GM12875 (cell line): ENCODE results near the gene TCEAL3.

ENCODE experiments used
- H3K4me3 ChIP-seq: one replicate; pipeline ENCODE4 v1.5.1; 2011; ENCODE audit warnings: low read depth, low read length, control low read depth
- CTCF ChIP-seq: IDR thresholded peaks from 2 replicates; pipeline ENCODE4 v1.5.1; 2011; ENCODE audit warnings: low read depth, mild to moderate bottlenecking, control low read depth, inconsistent platforms, low read length, moderate library complexity, borderline replicate concordance; ENCODE audit not compliant: insufficient read depth

TCEAL3 gene

DNA sequence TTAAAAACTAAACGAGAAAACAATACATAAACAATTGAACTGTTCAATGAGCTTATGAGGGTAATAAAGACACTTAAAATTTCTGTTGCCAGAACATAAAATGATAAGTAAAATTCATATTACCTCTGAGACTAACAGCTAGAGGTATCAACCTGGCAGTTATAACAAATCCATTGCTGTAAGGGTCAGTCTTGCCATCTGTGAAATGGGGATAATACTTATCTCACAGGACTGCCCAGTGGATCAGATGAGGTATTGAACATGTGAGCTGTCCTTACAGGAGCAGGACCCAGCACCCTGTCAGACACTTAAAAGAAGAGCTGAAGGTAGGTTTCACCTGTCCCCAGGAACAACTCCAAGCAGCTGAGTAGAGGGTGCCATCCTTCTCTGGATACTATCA lies 2.5 kb downstream of the TCEAL3 start:
- H3K4me3 ChIP-seq: no peak overlapping the region
- TF ChIP-seq CTCF: no peak

DNA sequence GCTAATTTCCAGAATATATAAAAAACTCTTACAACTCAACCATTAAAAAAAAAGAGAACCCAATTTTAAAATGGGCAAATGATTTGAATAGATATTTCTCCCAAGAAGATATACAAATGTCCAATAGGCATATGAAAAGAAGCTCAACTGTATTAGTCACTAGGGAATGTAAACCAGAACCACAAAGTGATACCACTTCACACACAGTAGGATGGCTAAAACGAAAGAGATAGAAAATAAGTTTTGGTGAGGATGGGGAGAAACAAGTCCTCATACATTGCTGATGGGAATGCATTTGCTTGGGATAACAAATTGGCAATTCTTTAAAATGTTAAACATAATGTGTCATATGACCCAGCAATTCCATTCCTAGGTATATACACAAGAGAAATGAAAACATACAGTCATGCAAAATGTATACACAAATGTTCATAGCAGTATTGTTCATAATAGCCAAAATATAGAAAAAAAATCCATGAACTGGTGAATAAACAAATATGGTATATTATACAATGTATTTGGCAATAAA lies 5.7 kb downstream of the TCEAL3 start:
- H3K4me3 ChIP-seq: no peak overlapping the region
- TF ChIP-seq CTCF: no peak

DNA sequence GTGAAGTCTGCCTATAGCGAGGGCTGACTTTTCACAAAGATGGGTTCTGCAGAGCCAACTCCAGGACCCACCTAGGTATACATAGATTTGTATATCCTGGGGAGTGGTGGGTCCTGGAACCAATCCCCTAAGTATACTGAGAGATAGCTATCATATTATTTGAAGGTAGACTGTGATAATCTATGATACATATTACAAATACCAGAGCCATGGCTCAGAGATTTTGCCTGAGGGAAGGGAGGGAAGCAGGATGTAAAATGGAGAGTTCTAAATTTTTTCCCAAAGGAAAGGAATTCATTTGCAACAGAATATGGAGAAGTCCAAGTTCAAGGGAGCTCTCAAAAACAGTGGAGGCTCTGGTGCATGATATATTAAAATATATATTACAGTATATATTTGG lies 7.2 kb downstream of the TCEAL3 start:
- no peak overlapping the region for H3K4me3 ChIP-seq
- no peak for TF ChIP-seq CTCF

DNA sequence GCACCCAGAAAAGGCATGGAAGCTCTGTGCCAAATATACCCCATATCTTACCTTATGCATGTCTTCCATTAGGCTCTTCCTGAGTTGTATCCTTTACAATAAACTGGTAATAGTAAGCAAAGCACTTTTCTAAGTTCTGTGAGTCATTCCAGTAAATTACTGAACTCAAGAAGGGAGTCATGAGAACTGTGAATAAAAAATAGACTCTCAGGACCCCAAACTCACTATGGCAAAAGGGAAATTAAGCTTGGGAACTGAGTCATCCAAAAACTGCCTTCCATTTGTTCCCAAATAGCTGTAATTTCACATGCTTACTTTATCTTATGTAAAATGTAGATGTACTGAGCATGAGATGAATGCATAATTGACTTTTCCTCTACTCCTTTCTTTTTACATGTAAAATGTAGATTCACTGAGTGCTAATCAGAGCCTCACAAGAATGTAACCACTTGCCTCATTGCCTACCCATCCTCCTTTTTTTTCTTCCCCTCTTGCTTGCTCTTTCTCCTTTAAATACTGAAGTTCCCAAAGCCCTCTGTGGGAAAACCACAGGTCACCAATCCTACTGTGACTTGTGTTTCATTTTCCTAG lies 8.1 kb downstream of the TCEAL3 start:
- H3K4me3 ChIP-seq: no peak overlapping the region
- TF ChIP-seq CTCF: no peak

GRCh38 chrX:103616676-103617186 lies 9.0 kb downstream of the TCEAL3 start:
- no peak for TF ChIP-seq CTCF
- H3K4me3 ChIP-seq: no peak overlapping the region

- no peak overlapping the region for H3K4me3 ChIP-seq
- no peak for TF ChIP-seq CTCF
Measured at GRCh38 chrX:103624111-103624510, 16.3 kb downstream of the TCEAL3 start.

- TF ChIP-seq CTCF: no peak
- no peak overlapping the region for H3K4me3 ChIP-seq
Measured at GRCh38 chrX:103626855-103627254, 19.1 kb downstream of the TCEAL3 start.
